SK-N-SH treated with all-trans-retinoic acid at 6 μM for 48 hours (cell line): ENCODE results near the gene CELA1.
"Not testable (repeated sequence)": the region's sequence is repeated elsewhere in the genome, so short reads cannot be mapped to it uniquely, and the experiment has no call there.

ENCODE experiments used
- ARNTL ChIP-seq: fragments of 450-650 bp; formaldehyde crosslinking; IDR thresholded peaks from 2 replicates; pipeline ENCODE4 v1.5.0; 2020; ENCODE audit warnings: low read depth, mild to moderate bottlenecking, moderate library complexity, borderline replicate concordance
- BACH2 ChIP-seq: fragments of 250-450 bp; sonication (Bioruptor Pico); IDR thresholded peaks from 2 replicates; pipeline ENCODE4 v1.9.0; 2021; ENCODE audit warnings: mild to moderate bottlenecking, borderline replicate concordance
- CSDC2 ChIP-seq: fragments of 250-450 bp; sonication (Bioruptor Pico); IDR thresholded peaks from 2 replicates; pipeline ENCODE4 v1.5.0; 2020; ENCODE audit warnings: mild to moderate bottlenecking, moderate library complexity
- ESRRG ChIP-seq: fragments of 250-450 bp; sonication (Bioruptor Pico); IDR thresholded peaks from 2 replicates; pipeline ENCODE4 v1.6.1; 2021; ENCODE audit warnings: mild to moderate bottlenecking
- OSR1 ChIP-seq: fragments of 250-450 bp; sonication (Bioruptor Pico); IDR thresholded peaks from 2 replicates; pipeline ENCODE4 v1.8.0; 2022; ENCODE audit warnings: moderate library complexity, mild to moderate bottlenecking, inconsistent platforms
- SNAI2 ChIP-seq: fragments of 250-450 bp; sonication (Bioruptor Pico); IDR thresholded peaks from 2 replicates; pipeline ENCODE4 v1.5.0; 2020; ENCODE audit warnings: mild to moderate bottlenecking, moderate library complexity
- ZC3H10 ChIP-seq: fragments of 250-450 bp; sonication (Bioruptor Pico); IDR thresholded peaks from 2 replicates; pipeline ENCODE4 v1.5.1; 2021; ENCODE audit warnings: mild to moderate bottlenecking, moderate library complexity
- ZFP3 ChIP-seq: fragments of 250-450 bp; sonication (Bioruptor Pico); IDR thresholded peaks from 2 replicates; pipeline ENCODE4 v1.5.0; 2020; ENCODE audit warnings: mild to moderate bottlenecking, moderate library complexity
- ZFP30 ChIP-seq: fragments of 450-650 bp; formaldehyde crosslinking; IDR thresholded peaks from 2 replicates; pipeline ENCODE4 v1.5.0; 2022; ENCODE audit warnings: mild to moderate bottlenecking, moderate library complexity
- ZNF8 ChIP-seq: fragments of 450-650 bp; formaldehyde crosslinking; IDR thresholded peaks from 2 replicates; pipeline ENCODE4 v1.5.0; 2020; ENCODE audit warnings: mild to moderate bottlenecking, moderate library complexity
- TF ChIP-seq, protein P1 (sequence below): fragments of 250-450 bp; sonication (Bioruptor Pico); IDR thresholded peaks from 2 replicates; pipeline ENCODE4 v1.8.0; 2020; ENCODE audit warnings: mild to moderate bottlenecking, moderate library complexity, borderline replicate concordance
- TF ChIP-seq, protein P2 (sequence below): fragments of 250-450 bp; sonication (Bioruptor Pico); IDR thresholded peaks from 2 replicates; pipeline ENCODE4 v1.5.1; 2020; ENCODE audit warnings: low read depth, mild to moderate bottlenecking, moderate library complexity

DNA sequence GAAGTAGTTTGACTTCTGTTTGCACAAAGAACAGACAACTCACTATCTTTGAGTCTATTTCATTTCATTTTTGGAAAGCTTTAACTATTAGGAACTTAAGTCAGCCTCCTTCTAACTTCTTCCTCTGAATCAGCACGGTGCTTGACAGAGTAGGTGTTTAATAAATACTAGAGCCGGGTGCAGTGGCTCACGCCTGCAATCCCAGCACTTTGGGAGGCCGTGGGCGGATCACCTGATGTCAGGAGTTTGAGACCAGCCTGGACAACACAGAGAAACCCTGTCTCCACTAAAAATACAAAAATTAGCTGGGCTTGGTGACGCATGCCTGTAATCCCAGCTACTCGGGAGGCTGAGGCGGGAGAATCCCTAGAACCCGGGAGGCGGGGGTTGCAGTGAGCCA is 45.7 kb downstream of the CELA1 start:
- TF ChIP-seq ZNF8 (CRISPR knock-in tag); CSDC2 (CRISPR knock-in tag); SNAI2 (CRISPR knock-in tag); ZFP30 (CRISPR knock-in tag); ZFP3 (CRISPR knock-in tag); ARNTL; ESRRG (CRISPR knock-in tag); ZC3H10 (CRISPR knock-in tag); BACH2; OSR1 (CRISPR knock-in tag): not testable (repeated sequence)
- TF ChIP-seq, protein P1, sequence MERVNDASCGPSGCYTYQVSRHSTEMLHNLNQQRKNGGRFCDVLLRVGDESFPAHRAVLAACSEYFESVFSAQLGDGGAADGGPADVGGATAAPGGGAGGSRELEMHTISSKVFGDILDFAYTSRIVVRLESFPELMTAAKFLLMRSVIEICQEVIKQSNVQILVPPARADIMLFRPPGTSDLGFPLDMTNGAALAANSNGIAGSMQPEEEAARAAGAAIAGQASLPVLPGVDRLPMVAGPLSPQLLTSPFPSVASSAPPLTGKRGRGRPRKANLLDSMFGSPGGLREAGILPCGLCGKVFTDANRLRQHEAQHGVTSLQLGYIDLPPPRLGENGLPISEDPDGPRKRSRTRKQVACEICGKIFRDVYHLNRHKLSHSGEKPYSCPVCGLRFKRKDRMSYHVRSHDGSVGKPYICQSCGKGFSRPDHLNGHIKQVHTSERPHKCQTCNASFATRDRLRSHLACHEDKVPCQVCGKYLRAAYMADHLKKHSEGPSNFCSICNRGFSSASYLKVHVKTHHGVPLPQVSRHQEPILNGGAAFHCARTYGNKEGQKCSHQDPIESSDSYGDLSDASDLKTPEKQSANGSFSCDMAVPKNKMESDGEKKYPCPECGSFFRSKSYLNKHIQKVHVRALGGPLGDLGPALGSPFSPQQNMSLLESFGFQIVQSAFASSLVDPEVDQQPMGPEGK (CRISPR knock-in tag): not testable (repeated sequence)
- TF ChIP-seq, protein P2, sequence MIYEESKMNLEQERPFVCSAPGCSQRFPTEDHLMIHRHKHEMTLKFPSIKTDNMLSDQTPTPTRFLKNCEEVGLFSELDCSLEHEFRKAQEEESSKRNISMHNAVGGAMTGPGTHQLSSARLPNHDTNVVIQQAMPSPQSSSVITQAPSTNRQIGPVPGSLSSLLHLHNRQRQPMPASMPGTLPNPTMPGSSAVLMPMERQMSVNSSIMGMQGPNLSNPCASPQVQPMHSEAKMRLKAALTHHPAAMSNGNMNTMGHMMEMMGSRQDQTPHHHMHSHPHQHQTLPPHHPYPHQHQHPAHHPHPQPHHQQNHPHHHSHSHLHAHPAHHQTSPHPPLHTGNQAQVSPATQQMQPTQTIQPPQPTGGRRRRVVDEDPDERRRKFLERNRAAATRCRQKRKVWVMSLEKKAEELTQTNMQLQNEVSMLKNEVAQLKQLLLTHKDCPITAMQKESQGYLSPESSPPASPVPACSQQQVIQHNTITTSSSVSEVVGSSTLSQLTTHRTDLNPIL: not testable (repeated sequence)
